Spleen (tissue), 11 donors: ENCODE results near the gene TMEM245. TPM values are rescaled to one million over a fixed set of nuclear protein-coding genes. Genes with fewer than 3 reads are reported as not detected.

Experiments
- DNase-seq: peaks from one replicate; pipeline ENCODE4 v3.0.0-alpha.2; 2020
- H3K27ac ChIP-seq, 8 donors: fragments of 200-600 bp; sonication (generic) in 7 of 8; 1 replicate in 4 of 8; 2 replicates in 4 of 8; pipeline versions ENCODE4 v1.5.0 to v1.8.0; 2016 to 2021; ENCODE audit warnings: inconsistent platforms in 4 of 8, mild to moderate bottlenecking in 4 of 8, moderate library complexity in 1 of 8
- H3K27me3 ChIP-seq, 7 donors: fragments of 200-600 bp; sonication (generic) in 6 of 7; replicated peaks in 1 of 7; 1 replicate in 4 of 7; 2 replicates in 3 of 7; pipeline versions ENCODE4 v1.5.0 to v1.8.0; 2016 to 2021; ENCODE audit warnings: inconsistent platforms in 3 of 7, mild to moderate bottlenecking in 1 of 7
- H3K36me3 ChIP-seq, 6 donors: fragments of 200-600 bp; sonication (generic) in 5 of 6; 1 replicate in 4 of 6; 2 replicates in 2 of 6; pipeline versions ENCODE4 v1.5.0 to v1.8.0; 2016 to 2021; ENCODE audit warnings: inconsistent platforms in 2 of 6
- H3K4me1 ChIP-seq, 6 donors: fragments of 200-600 bp; sonication (generic) in 5 of 6; 1 replicate in 3 of 6; 2 replicates in 3 of 6; pipeline versions ENCODE4 v1.5.0 to v1.8.0; 2016 to 2021; ENCODE audit warnings: inconsistent platforms in 3 of 6
- H3K4me3 ChIP-seq, 8 donors: fragments of 200-600 bp; sonication (generic) in 7 of 8; 1 replicate in 4 of 8; 2 replicates in 4 of 8; pipeline versions ENCODE4 v1.5.0 to v1.8.0; 2016 to 2021; ENCODE audit warnings: inconsistent platforms in 4 of 8, mild to moderate bottlenecking in 4 of 8, moderate library complexity in 2 of 8
- H3K9me3 ChIP-seq, 8 donors: fragments of 200-600 bp; sonication (generic) in 7 of 8; 1 replicate in 4 of 8; 2 replicates in 4 of 8; pipeline versions ENCODE4 v1.5.0 to v1.8.0; 2016 to 2021; ENCODE audit warnings: inconsistent platforms in 4 of 8
- POLR2A ChIP-seq, 3 donors: fragments of 450-650 bp; IDR thresholded peaks; one replicate each; pipeline ENCODE4 v1.5.1; 2017; ENCODE audit warnings: antibody characterized with exemption in 3 of 3, mild to moderate bottlenecking in 1 of 3
- POLR2AphosphoS5 ChIP-seq, 3 donors: sonication (generic); formaldehyde crosslinking; IDR thresholded peaks; one replicate each; pipeline ENCODE4 v1.5.1; 2017; ENCODE audit warnings: antibody characterized with exemption in 3 of 3
- WGBS, 5 donors: extraction: QIAGEN DNeasy Blood & Tissue Kit in 3 of 5; methylation state at CpG; one replicate each; pipeline versions ENCODE4 v1.1.5 to v1.1.7; 2013 to 2018; 5-methylcytosine and 5-hydroxymethylcytosine counted together
- intact Hi-C: fragments of 100-400 bp; cut with DNase I; formaldehyde crosslinking; loops from one replicate; pipeline ENCODE4 v1.15.0; 2023; ENCODE audit warnings: low total_unique reads
- polyA plus RNA-seq, 3 donors: library from polyadenylated mRNA; stranded (reverse); fragments of 200-250 nt; gene quantifications; one replicate each; pipeline ENCODE4 v1.2.1, GENCODE V29; 2013
- total RNA-seq, 7 donors: library from RNA; depleted of rRNA in 3 of 7; stranded (reverse); fragments of >200 nt in 3 of 7; fragmentation: NEBNext Ultra II Directional in 4 of 7; extraction: Animal tissue kit (Norgen Biotek cat#: 25700) in 4 of 7; gene quantifications; one replicate each; pipeline versions ENCODE4 v1.1.0 to v1.2.1, GENCODE V29; 2016 to 2021
- TF ChIP-seq, protein P1 (sequence below), 11 experiments: fragments of 200-600 bp in 7 of 11; fragments of 450-650 bp in 4 of 11; sonication (generic) in 4 of 11; IDR thresholded peaks in 8 of 11; conservative IDR thresholded peaks in 3 of 11; 1 replicate in 7 of 11; 2 replicates in 4 of 11; pipeline versions ENCODE4 v1.4.0 to v1.8.0; 2016 to 2021; ENCODE audit warnings: antibody characterized with exemption in 11 of 11, inconsistent platforms in 4 of 11, mild to moderate bottlenecking in 1 of 11
- donor health status: healthy with polysubstance abuse.
- donor health status: DM: no; HTN: no; CAD: no; lungs with moderate emphysema.
- donor health status: DM: no; HTN: no; CAD: no.
- donor health status: Bipolar disorder and iron deficiency.
- donor health status: healthy.
- donor health status: DM: no; HTN: no; CAD: no.
- donor health status: DM: yes; HTN: yes; CAD: no.

Gene TMEM245
- total and polyA plus RNA-seq, 10 donors = 3.2 to 71.6 (median 37.9) TPM

DNA sequence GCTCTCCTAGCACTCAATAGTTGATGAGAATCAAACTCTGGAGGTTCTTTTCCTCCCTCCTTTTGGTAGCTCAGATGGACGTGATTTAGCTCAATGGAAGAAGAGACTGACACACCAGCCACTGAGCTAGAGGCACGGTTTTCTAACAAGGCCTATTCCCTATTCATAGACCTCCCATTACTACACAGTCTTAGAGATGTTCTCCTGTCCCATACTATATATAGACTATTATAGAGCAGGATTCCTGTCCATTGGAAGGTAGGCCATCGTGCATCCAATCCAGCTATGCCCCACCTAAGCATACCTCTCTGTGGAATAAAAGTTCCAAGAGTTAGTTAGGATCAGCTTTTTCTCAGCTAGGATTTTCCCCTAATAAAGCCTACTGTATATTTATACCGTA is 76.2 kb downstream of the TMEM245 start:
- intact Hi-C loops = no loop called here
- no peak for DNase-seq
- Histone ChIP-seq H3K9me3 (peaks cover 0 to 17% (median 7%) of the 10 kb centered on the region in 8 donors), H3K27ac (no peak overlapping the region), H3K36me3 (peaks cover 0 to 96% (median 42%) of the 10 kb centered on the region in 6 donors), H3K4me1 (no peaks in the 10 kb centered on the region), H3K27me3 (no peaks in the 10 kb centered on the region), H3K4me3 (no peak overlapping the region)
- WGBS, 5 donors = 93 to 99% (median 98%) methylated on average over 4 of the region's 4 CpGs
- TF ChIP-seq, protein P1, sequence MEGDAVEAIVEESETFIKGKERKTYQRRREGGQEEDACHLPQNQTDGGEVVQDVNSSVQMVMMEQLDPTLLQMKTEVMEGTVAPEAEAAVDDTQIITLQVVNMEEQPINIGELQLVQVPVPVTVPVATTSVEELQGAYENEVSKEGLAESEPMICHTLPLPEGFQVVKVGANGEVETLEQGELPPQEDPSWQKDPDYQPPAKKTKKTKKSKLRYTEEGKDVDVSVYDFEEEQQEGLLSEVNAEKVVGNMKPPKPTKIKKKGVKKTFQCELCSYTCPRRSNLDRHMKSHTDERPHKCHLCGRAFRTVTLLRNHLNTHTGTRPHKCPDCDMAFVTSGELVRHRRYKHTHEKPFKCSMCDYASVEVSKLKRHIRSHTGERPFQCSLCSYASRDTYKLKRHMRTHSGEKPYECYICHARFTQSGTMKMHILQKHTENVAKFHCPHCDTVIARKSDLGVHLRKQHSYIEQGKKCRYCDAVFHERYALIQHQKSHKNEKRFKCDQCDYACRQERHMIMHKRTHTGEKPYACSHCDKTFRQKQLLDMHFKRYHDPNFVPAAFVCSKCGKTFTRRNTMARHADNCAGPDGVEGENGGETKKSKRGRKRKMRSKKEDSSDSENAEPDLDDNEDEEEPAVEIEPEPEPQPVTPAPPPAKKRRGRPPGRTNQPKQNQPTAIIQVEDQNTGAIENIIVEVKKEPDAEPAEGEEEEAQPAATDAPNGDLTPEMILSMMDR (IDR thresholded peaks at IDR 0.05 in 8 of 11, conservative IDR thresholded peaks at IDR 0.05 in 3 of 11) = no peak
- no peak for TF ChIP-seq POLR2AphosphoS5 (IDR thresholded peaks at IDR 0.05)
- TF ChIP-seq POLR2A (IDR thresholded peaks at IDR 0.05) = no peak

- Histone ChIP-seq H3K27me3 (no peaks in the 10 kb centered on the region), H3K9me3 (peaks cover 0 to 17% (median 7%) of the 10 kb centered on the region in 8 donors), H3K27ac (no peak overlapping the region), H3K4me3 (no peak overlapping the region), H3K36me3 (peaks cover 0 to 96% (median 23%) of the 10 kb centered on the region in 6 donors), H3K4me1 (peaks cover 0 to 12% (median 2%) of the 10 kb centered on the region in 6 donors)
- TF ChIP-seq POLR2AphosphoS5 (IDR thresholded peaks at IDR 0.05) (no peak), POLR2A (IDR thresholded peaks at IDR 0.05) (no peak)
- TF ChIP-seq, protein P1 (IDR thresholded peaks at IDR 0.05 in 8 of 11, conservative IDR thresholded peaks at IDR 0.05 in 3 of 11) = no peak
- intact Hi-C loops = no loop called here
- no peak for DNase-seq
- 97 to 99% (median 98%) methylated on average over 4 of the region's 4 CpGs for WGBS, 5 donors
Observed at GRCh38 chr9:109040571-109040970, 79.2 kb downstream of the TMEM245 start.

- Histone ChIP-seq H3K27ac (no peak overlapping the region), H3K27me3 (no peaks in the 10 kb centered on the region), H3K9me3 (peaks cover 0 to 17% (median 7%) of the 10 kb centered on the region in 8 donors), H3K4me1 (peaks cover 0 to 15% (median 2%) of the 10 kb centered on the region in 6 donors), H3K36me3 (peaks cover 0 to 96% (median 19%) of the 10 kb centered on the region in 6 donors), H3K4me3 (no peak overlapping the region)
- TF ChIP-seq, protein P1 (IDR thresholded peaks at IDR 0.05 in 8 of 11, conservative IDR thresholded peaks at IDR 0.05 in 3 of 11) = no peak
- TF ChIP-seq POLR2A (IDR thresholded peaks at IDR 0.05) (no peak), POLR2AphosphoS5 (IDR thresholded peaks at IDR 0.05) (no peak)
- no peak for DNase-seq
- 83 to 94% (median 93%) methylated on average over 4 of the region's 4 CpGs for WGBS, 5 donors
- intact Hi-C loops = no loop called here
Observed at GRCh38 chr9:109039539-109039938, 80.2 kb downstream of the TMEM245 start.

GRCh38 chr9:109037946-109038715 is 81.6 kb downstream of the TMEM245 start:
- intact Hi-C loops = no loop called here
- 73 to 98% (median 95%) methylated on average over 4 of the region's 4 CpGs for whole genome bisulfite sequencing, 5 donors
- no peak overlapping the region for H3K4me3 ChIP-seq
- H3K9me3 ChIP-seq = peaks cover 0 to 17% (median 7%) of the 10 kb centered on the region in 8 donors
- H3K36me3 ChIP-seq = peaks cover 0 to 96% (median 20%) of the 10 kb centered on the region in 6 donors
- TF ChIP-seq POLR2AphosphoS5 (IDR thresholded peaks at IDR 0.05) = no peak
- no peak for TF ChIP-seq POLR2A (IDR thresholded peaks at IDR 0.05)
- TF ChIP-seq, protein P1 (IDR thresholded peaks at IDR 0.05 in 8 of 11, conservative IDR thresholded peaks at IDR 0.05 in 3 of 11) = no peak
- DNase-seq = no peak
- H3K27me3 ChIP-seq = no peaks in the 10 kb centered on the region
- peaks cover 0 to 15% (median 2%) of the 10 kb centered on the region in 6 donors for H3K4me1 ChIP-seq
- no peak overlapping the region for H3K27ac ChIP-seq
